PC-9 (cell line): ENCODE results near the gene CROT. TPM values are rescaled to one million over a fixed set of nuclear protein-coding genes. Genes with fewer than 3 reads are reported as not detected.

Experiments
- BruUV-seq: library from RNA; stranded (reverse); fragments of 400-500 nt; replicated peaks from 2 replicates; lab custom pipeline; 2021; lab: Mats Ljungman, UMichigan
- CTCF ChIA-PET: fragments of 300-600 bp; sonication (Branson Sonifier 250); formaldehyde crosslinking; loops from one replicate; lab custom pipeline; 2022; ENCODE audit warnings: antibody characterized with exemption; lab: Charles Lee
- POLR2A ChIA-PET: fragments of 300-600 bp; sonication (Branson Sonifier 250); formaldehyde crosslinking; loops from one replicate; lab custom pipeline; 2022; ENCODE audit warnings: antibody characterized with exemption; ENCODE audit not compliant: unreplicated experiment; lab: Charles Lee
- DNase-seq, 2 experiments: peaks; one replicate each; pipeline versions ENCODE4 v3.0.0 to v3.0.0-alpha.2; 2015 to 2022; ENCODE audit warnings: mixed read lengths in 1 of 2
- H2AFZ ChIP-seq: fragments of 200-600 bp; sonication (generic); 2 replicates; pipeline ENCODE4 v1.8.1; 2017; ENCODE audit warnings: antibody characterized with exemption
- H3F3A ChIP-seq: fragments of 200-600 bp; sonication (generic); 2 replicates; pipeline ENCODE4 v1.8.1; 2017; ENCODE audit warnings: antibody characterized with exemption, mild to moderate bottlenecking, low read depth; ENCODE audit not compliant: insufficient read depth
- H3K27ac ChIP-seq: fragments of 200-600 bp; sonication (generic); 2 replicates; pipeline ENCODE4 v1.6.1; 2016; ENCODE audit warnings: mixed run types
- H3K27me3 ChIP-seq: fragments of 200-600 bp; sonication (generic); 2 replicates; pipeline ENCODE4 v1.6.1; 2016; ENCODE audit warnings: low read depth, mixed run types; ENCODE audit not compliant: insufficient read depth
- H3K36me3 ChIP-seq: fragments of 200-600 bp; sonication (generic); 2 replicates; pipeline ENCODE4 v1.6.1; 2016; ENCODE audit warnings: low read depth, mixed run types
- H3K4me1 ChIP-seq: fragments of 200-600 bp; sonication (generic); replicated peaks from 2 replicates; pipeline ENCODE4 v1.6.1; 2016; ENCODE audit warnings: mixed run types; ENCODE audit not compliant: insufficient read depth
- H3K4me2 ChIP-seq: fragments of 200-600 bp; sonication (generic); 2 replicates; pipeline ENCODE4 v1.6.1; 2017; ENCODE audit warnings: mixed run types
- H3K4me3 ChIP-seq: fragments of 200-600 bp; sonication (generic); 2 replicates; pipeline ENCODE4 v1.6.1; 2016; ENCODE audit warnings: mixed run types
- H3K79me2 ChIP-seq: fragments of 200-600 bp; sonication (generic); 2 replicates; pipeline ENCODE4 v1.6.1; 2017; ENCODE audit warnings: low read depth, mixed run types
- H3K9me2 ChIP-seq: fragments of 200-600 bp; sonication (generic); 2 replicates; pipeline ENCODE4 v1.8.1; 2017; ENCODE audit warnings: mild to moderate bottlenecking; ENCODE audit not compliant: insufficient read depth
- H3K9me3 ChIP-seq: fragments of 200-600 bp; sonication (generic); 2 replicates; pipeline ENCODE4 v1.8.1; 2016; ENCODE audit warnings: low read depth; ENCODE audit not compliant: insufficient read depth
- H4K20me1 ChIP-seq: fragments of 200-600 bp; sonication (generic); 2 replicates; pipeline ENCODE4 v1.8.1; 2017; ENCODE audit not compliant: insufficient read depth
- CTCF ChIP-seq: fragments of 200-600 bp; sonication (generic); conservative IDR thresholded peaks from 2 replicates; pipeline ENCODE4 v1.6.1; 2017; ENCODE audit warnings: mixed run types, antibody characterized with exemption, mild to moderate bottlenecking, moderate library complexity
- EZH2 ChIP-seq: fragments of 200-600 bp; sonication (generic); IDR thresholded peaks from 2 replicates; pipeline ENCODE4 v1.8.0; 2017; ENCODE audit warnings: antibody characterized with exemption, low read depth
- intact Hi-C: fragments of 100-400 bp; cut with micrococcal nuclease; formaldehyde crosslinking; loops from one replicate; pipeline ENCODE4 v1.10.0; 2022; ENCODE audit not compliant: unreplicated experiment
- total RNA-seq: library from RNA; stranded (reverse); gene quantifications from 2 replicates; pipeline ENCODE4 v1.2.3, GENCODE V29; 2021

CROT gene
- total RNA-seq, 1 experiment from 2014 or later, result 15.2 TPM

GRCh38 chr7:87364246-87364645 is 18.8 kb downstream of the CROT start:
- BruUV-seq, result no TSS peak
- CTCF ChIA-PET, result no interaction called here
- DNase-seq, result no peak

GRCh38 chr7:87369216-87369615 is 23.8 kb downstream of the CROT start:
- Histone ChIP-seq H3K4me1 (peaks cover 5% of the 10 kb centered on the region), H3F3A (no peaks in the 10 kb centered on the region), H3K9me2 (no peaks in the 10 kb centered on the region), H3K36me3 (no peaks in the 10 kb centered on the region), H3K27ac (no peak overlapping the region), H4K20me1 (no peaks in the 10 kb centered on the region), H3K9me3 (peaks cover under 1% of the 10 kb centered on the region), H3K4me3 (no peak overlapping the region), H3K79me2 (no peaks in the 10 kb centered on the region), H3K4me2 (no peak overlapping the region), H3K27me3 (no peaks in the 10 kb centered on the region), H2AFZ (no peak overlapping the region)
- no TSS peak for BruUV-seq
- intact Hi-C loops, result no loop called here
- ChIA-PET CTCF (no interaction called here), POLR2A (interaction anchor here (0.5 kb wide), 1 partner anchor 995 kb away, joined by 3 read pairs; no protein-coding TSS in a partner anchor)
- DNase-seq, result no peak
- TF ChIP-seq EZH2, result no peak
- TF ChIP-seq CTCF, result no peak

More at GRCh38 chr7:87364246-87364645, 18.8 kb downstream of the CROT start:
- POLR2A ChIA-PET, result no interaction called here
- Histone ChIP-seq H3K27ac (no peak overlapping the region), H3K79me2 (no peaks in the 10 kb centered on the region), H3K4me2 (no peak overlapping the region), H3K4me1 (no peaks in the 10 kb centered on the region; the same call in 1 of the 2 replicates), H2AFZ (no peak overlapping the region), H3K9me3 (no peaks in the 10 kb centered on the region; the same call in 1 of the 2 replicates), H3K4me3 (no peak overlapping the region), H3F3A (no peaks in the 10 kb centered on the region), H3K36me3 (0 out of 2 replicates have a peak, but pooled peaks cover 7% of the 10 kb centered on the region), H4K20me1 (no peaks in the 10 kb centered on the region), H3K27me3 (no peaks in the 10 kb centered on the region), H3K9me2 (no peaks in the 10 kb centered on the region)
- no peak for TF ChIP-seq EZH2
- no peak for TF ChIP-seq CTCF
- intact Hi-C loops, result no loop called here

GRCh38 chr7:87370660-87371180 is 25.3 kb downstream of the CROT start:
- H3K4me2 ChIP-seq, result no peak overlapping the region
- H3K27me3 ChIP-seq, result no peaks in the 10 kb centered on the region
- no TSS peak for BruUV-seq
- no peak for DNase-seq
- no peaks in the 10 kb centered on the region for H3K9me2 ChIP-seq
- H3K79me2 ChIP-seq, result no peaks in the 10 kb centered on the region
- no peaks in the 10 kb centered on the region for H3F3A ChIP-seq
- 0 out of 2 replicates have a peak overlapping the region, but pooled peaks have one; percentile 20 for H3K27ac ChIP-seq
- H3K4me1 ChIP-seq, result peaks cover 10% of the 10 kb centered on the region
- peak overlapping the region; percentile 35; the same call in 1 of the 2 replicates for H2AFZ ChIP-seq
- POLR2A ChIA-PET, result no interaction called here
- no peak overlapping the region for H3K4me3 ChIP-seq
- no peaks in the 10 kb centered on the region for H4K20me1 ChIP-seq
- H3K9me3 ChIP-seq, result peaks cover 3% of the 10 kb centered on the region
- H3K36me3 ChIP-seq, result no peaks in the 10 kb centered on the region
- CTCF ChIA-PET, result no interaction called here
- TF ChIP-seq EZH2, result no peak
- no peak for TF ChIP-seq CTCF
- intact Hi-C loops, result no loop called here
